ENCODE data around the gene FBXW9.

GRCh38 chr19:12721656-12722565 lies 25.5 kb upstream of the FBXW9 start:
- TF ChIP-seq, protein P1, sequence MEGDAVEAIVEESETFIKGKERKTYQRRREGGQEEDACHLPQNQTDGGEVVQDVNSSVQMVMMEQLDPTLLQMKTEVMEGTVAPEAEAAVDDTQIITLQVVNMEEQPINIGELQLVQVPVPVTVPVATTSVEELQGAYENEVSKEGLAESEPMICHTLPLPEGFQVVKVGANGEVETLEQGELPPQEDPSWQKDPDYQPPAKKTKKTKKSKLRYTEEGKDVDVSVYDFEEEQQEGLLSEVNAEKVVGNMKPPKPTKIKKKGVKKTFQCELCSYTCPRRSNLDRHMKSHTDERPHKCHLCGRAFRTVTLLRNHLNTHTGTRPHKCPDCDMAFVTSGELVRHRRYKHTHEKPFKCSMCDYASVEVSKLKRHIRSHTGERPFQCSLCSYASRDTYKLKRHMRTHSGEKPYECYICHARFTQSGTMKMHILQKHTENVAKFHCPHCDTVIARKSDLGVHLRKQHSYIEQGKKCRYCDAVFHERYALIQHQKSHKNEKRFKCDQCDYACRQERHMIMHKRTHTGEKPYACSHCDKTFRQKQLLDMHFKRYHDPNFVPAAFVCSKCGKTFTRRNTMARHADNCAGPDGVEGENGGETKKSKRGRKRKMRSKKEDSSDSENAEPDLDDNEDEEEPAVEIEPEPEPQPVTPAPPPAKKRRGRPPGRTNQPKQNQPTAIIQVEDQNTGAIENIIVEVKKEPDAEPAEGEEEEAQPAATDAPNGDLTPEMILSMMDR (conservative IDR thresholded peaks at IDR 0.05; ENCODE audit: low read depth, low read length), result no peak
- TF ChIP-seq CEBPB (IDR thresholded peaks at IDR 0.05; ENCODE audit: low read depth, low read length) (no peak), POLR2A (IDR thresholded peaks at IDR 0.05; ENCODE audit: low read depth, low read length) (peak; percentile 50; the same call in 1 of the 2 replicates), RFX5 (IDR thresholded peaks at IDR 0.05; ENCODE audit: low read depth, low read length) (no peak), SMC3 (IDR thresholded peaks at IDR 0.05; ENCODE audit: low read depth, low read length) (no peak), FOS (IDR thresholded peaks at IDR 0.05; ENCODE audit: low read depth, low read length) (no peak)
- TF ChIP-seq, protein P2, sequence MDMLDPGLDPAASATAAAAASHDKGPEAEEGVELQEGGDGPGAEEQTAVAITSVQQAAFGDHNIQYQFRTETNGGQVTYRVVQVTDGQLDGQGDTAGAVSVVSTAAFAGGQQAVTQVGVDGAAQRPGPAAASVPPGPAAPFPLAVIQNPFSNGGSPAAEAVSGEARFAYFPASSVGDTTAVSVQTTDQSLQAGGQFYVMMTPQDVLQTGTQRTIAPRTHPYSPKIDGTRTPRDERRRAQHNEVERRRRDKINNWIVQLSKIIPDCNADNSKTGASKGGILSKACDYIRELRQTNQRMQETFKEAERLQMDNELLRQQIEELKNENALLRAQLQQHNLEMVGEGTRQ (IDR thresholded peaks at IDR 0.05; ENCODE audit: low read depth, low read length), result no peak

Measured in IMR-90 (cell line).